Activated gamma-delta T cell (primary cell): Measurements from ENCODE around the gene TRIM4.
"Not testable (repeated sequence)": the region's sequence is repeated elsewhere in the genome, so short reads cannot be mapped to it uniquely, and the experiment has no call there.

Source experiments
- DNase-seq: peaks from one replicate; lab custom pipeline; 2025; lab: John Stamatoyannopoulos, UW
- total RNA-seq, 2 donors: gene quantifications; one replicate each; lab custom pipeline; 2026; lab: John Stamatoyannopoulos, UW

TRIM4 gene
- total RNA-seq, result 64.9 to 65.4 reads per million in 2 donors

DNA sequence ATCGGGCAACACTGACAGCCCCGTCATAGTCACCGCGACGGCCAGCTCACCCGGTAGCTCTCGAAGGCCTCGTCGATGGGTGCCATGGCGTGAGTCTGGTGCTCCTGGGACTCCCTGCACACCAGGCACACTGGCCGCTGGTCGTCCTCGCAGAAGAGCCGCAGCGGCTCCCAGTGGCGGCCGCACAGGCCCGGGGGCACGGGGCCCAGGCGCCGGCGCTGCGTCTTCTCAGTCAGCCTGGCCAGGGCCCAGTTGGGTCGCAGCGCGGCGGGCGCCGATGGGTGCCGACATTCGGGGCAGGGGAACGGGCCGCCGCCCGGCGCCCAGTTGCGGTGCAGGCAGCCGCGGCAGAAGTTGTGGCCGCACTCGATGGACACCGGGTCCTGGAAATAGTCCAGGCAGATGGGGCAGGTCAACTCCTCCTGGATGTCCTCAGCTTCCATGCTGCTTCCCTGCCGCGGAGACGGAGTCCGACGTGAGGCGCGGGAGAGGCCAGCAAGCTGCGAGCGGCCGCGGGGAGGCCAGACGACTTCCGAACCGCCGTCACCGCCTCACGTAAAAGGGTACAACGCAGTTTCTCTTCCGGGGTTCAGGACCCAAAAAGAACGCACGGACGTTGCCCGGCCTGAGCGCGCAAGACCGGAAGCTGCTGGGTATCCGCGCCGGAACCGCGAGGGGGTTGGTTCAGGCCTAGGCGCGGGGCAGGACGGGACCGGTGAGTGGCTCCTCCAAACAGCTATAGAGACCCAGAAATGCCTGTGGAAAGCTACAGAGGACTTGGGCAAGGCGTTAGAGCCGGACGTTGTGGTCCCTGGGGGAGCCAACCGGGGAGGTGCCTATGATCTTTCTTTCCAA, at the start of gene TRIM4:
Gene TRIM4 (minus strand): TSS at position 572 of the 855 bp plus-strand sequence. CDS start 129 bp downstream, at position 443.
- peak; percentile 83 for DNase-seq

GRCh38 chr7:99958564-99959227, 39.4 kb upstream of the TRIM4 start:
- DNase-seq, result no peak

GRCh38 chr7:99955247-99955646, 35.9 kb upstream of the TRIM4 start:
- no peak for DNase-seq

GRCh38 chr7:99954643-99955042, 35.3 kb upstream of the TRIM4 start:
- DNase-seq, result not testable (repeated sequence)

GRCh38 chr7:99953649-99954048, 34.3 kb upstream of the TRIM4 start:
- DNase-seq, result no peak

GRCh38 chr7:99952649-99953048, 33.3 kb upstream of the TRIM4 start:
- DNase-seq, result not testable (repeated sequence)

DNA sequence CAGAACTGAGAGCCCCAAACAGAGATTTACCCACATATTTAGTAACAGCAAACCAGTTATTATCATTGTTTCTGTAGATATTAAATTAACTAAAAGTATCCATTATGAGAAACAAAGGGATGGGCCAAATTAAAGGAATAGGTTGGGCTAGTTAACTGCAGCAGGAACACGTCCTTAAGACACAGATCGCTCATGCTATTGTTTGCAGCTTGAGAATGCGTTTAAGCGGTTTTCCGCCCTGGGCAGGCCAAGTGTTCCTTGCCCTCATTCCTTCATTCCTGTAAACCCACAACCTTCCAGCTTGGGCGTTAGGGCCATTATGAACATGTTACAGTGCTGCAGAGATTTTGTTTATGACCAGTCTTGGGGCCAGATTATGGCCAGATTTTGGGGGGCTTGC, 31.5 kb upstream of the TRIM4 start:
- DNase-seq, result not testable (repeated sequence)

DNA sequence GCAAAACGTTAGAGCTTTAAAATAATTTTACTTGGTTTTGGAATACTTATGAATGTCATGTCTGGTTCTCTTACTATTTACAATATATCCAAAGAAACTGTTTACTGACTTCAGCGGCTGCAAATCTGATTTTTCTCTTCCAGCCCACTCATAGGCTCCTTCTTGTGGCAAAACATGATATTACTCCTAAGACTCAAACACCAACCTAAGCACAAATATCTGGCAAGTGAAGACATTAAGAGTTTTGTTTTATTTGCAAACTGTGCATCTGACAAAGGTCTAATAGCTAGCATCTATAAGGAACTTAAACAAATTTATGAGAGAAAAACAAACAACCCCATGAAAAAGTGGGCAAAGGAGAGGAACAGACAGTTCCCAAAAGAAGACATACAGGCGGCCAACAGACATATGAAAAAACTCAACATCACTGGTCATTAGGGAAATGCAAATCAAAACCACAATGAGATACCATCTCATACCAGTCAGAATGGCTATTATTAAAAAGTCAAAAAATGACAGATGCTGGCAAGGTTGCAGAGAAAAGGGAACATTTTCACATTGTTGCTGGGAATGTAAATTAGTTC, 30.4 kb upstream of the TRIM4 start:
- DNase-seq, result no peak

DNA sequence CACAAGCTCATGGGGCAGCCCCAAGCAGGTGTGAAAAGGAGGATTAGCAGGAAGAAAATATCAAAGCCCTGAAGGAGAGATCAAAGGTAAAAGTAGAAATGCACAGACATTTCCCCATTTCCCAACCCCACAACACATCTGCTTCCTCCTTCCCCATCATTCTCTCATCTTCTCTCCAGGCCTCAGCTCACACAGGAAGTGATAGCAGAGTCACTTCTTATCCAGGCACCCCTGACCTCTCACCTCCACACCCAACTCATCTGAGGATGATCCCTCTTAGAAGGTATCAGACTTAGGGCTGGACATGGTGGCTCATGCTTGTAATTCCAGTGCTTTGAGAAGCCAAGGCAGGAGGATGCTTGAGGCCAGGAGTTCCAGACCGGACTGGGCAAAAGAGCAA, 28.3 kb upstream of the TRIM4 start:
- DNase-seq, result no peak

DNA sequence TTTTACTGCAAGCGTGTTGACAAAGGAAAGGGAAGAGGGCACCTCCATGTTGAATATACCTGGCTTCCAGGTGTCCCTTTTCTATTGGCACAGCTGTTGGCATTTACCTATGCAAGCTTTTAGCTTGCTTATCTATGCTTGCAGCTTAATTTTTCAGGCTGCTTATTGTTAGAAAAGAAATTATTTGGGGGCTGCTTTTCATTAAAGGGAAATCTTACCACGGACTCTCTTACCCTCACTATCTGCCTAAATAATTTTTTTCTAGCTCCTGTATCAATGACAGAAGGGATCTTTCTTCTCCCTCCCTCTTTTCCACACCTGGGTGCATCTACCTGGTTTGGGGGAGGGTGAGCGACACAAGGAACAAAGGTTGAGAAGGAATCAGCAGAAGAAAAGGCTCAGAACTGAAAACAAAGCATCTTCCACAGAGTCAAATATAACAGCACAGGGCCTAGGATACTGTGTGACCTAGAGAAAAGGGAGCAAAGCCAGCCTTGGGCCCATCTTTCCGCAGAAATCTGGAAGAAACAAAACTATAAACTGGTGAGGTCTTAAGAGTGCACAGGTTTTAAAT, 25.3 kb upstream of the TRIM4 start:
- no peak for DNase-seq

DNA sequence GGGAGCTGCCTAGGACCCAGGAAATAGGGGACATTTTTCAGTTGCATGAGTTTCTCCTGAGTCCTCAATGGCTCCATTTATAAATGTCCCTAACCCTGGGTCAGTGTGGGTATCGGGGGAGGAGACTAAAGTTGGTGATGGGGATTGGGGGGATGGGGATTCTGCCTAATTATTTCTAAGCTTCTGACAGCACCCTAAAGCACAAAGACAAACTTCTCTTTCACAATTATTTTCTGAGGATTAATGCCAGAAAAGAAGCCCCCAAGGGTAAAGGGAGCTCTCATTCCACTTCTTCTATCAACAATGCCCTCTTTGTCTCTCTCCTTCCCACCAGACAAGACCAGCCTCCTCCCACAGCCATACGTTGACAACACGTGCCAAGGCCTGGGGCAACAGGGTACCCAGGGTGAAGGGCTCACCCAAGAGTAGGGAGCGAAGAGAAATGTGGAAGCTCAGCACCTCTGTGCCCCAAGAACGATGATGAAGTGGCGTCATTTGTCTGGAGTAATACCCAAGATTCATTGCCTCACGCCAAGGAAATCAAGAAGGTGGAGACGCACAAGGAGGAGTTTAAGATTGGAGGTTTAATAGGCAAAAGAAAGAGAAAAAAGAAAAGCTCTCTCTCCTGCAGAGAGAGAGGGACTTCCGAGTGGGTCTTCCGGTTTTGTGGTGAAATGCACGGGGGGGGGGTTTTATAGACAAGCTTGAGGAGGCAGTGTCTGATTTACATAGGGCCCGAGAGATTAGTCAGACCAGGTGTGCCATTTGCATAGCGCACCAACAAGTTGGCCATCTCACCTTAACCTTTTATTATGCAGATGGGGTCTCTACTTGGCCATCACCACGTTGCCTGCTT, 24.5 kb upstream of the TRIM4 start:
- no peak for DNase-seq

DNA sequence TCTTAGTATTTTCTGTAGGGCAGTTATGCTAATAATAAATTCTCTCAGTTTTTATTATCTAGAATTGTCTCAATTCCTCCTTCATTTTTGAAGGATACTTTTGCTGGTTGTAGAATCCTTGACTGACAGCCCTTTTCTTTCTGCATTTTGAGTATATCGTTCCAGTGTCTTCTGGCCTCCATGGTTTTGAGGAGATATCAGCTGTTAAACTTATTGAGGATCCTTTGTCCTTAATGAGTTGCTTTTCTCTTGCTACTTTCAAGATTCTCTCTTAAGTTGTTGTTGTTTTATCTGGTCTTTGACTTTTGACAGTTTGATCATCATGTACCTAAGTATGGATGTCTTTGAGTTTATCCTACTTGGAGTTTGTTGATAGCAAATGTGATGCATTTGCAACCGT, 19.0 kb upstream of the TRIM4 start:
- no peak for DNase-seq

DNA sequence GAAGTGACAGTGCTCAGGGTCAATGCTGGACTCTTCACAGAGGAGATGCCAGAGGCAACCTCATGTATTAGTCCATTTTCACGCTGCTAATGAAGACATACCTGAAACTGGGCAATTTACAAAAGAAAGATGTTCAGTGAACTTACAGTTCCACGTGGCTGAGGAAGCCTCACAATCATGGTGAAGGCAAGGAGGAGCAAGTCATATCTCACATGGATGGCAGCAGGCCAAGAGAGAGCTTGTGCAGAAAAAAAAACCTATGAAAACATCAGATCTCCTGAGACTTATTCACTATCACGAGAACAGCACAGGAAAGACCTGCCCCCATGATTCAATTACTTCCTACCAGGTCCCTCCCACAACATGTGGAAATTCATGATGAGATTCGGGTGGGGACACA, 15.7 kb upstream of the TRIM4 start:
- DNase-seq, result not testable (repeated sequence)

- DNase-seq, result no peak
These were observed 11.0 kb upstream of the TRIM4 start for GRCh38 chr7:99930376-99930775.

- no peak for DNase-seq
These were observed 10.4 kb upstream of the TRIM4 start for GRCh38 chr7:99929730-99930053.

GRCh38 chr7:99928994-99929729, 9.8 kb upstream of the TRIM4 start, which contains the start of gene GJC3:
TSS of gene GJC3 (minus strand) at chr7:99929620. CDS start at chr7:99929620, 0 bp downstream.
- no peak for DNase-seq

DNA sequence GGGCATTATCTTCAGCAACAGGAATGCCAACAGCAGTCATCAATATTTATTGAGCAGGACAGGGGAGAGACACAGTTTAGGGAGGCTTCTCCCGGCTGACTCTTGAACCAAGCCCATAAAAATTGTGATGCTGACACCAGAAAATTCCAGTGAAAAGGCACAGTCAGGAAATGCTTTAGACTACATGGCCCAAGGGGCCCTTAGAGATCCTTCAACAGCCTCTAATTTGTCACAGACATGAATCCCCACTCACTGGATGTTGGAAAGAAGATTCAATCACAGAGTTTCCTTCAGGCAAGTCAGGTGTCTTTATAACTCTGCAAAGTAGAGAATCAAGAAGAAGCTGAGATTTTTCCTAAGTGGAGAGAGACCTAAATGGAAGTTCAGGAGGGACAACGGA, 8.9 kb upstream of the TRIM4 start:
- no peak for DNase-seq

DNA sequence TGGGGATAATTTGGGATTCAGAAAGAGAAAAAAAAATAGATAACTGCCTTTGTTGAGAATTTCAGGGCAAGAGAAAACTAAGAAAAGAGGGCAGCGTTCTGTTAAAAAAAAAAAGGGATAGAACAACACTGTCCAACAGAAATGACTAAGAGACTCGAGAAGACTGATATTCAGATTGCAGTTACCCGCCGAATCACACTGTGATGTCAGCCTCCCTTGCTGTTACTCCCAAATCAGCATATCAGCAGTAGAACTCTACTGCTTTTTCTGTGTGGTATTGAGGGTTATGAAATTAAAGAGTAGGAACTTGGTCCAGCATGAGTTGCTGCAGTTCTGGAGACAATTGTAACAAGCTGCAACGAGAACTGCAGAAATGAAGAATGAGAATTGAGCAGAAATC, 8.2 kb upstream of the TRIM4 start:
- DNase-seq, result no peak

DNA sequence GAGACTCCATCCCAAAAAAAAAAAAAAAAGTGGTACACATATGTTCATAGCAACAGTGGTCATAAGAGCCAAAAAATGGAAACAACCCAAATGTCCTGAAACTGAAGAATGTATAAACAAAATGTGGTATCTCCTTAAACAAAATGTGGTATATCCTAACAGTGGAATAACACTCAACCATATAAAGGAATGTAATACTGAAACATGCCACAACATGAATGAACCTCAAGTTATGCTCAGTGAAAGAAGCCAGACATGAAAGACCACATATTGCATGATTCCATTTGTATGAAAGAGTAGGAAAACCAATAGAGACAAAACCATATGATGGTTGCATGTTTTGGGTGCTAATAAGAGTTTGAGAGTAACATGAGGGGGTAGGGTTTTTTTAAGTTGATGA, 7.0 kb upstream of the TRIM4 start:
- DNase-seq, result no peak

DNA sequence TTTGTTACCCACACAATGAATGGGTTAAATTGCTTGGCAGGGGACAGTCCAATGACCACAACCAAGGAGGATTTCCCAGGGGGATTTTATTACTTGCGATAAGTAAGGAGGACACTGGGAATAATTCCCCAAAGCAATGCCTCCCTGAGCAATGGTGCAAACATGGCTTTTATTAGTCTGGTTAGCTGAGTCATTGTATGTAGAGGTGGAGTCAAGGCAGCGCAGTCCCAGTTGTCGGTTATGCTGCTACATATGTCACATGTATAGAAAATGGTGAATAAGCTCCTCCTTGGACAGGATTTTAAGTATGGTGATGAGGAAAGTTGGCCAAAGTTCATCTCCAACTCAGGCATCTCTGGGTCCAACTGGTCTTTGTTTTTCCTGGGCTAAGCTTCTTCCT, 3.9 kb upstream of the TRIM4 start:
- no peak for DNase-seq

DNA sequence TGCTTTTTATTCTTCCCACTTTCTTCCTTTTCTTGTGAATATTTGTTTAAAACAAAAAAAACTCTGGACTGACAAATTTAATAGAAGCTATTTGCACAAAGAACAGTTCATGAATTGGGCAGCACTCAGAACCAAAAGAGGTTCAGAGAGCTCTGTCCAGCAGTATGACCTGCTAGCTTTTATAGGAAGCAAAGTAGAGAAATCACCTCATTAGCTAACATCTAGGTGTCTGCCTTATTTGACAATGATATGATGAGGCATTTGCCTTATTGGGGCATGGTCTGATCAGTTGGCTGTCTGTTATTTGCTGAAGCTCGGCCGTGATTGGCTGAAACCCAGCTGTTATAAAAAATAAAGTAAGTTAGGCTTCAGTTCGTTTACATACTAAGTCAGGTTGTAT, 819 bp upstream of the TRIM4 start:
- DNase-seq, result no peak
